IMR-90 (cell line): Measurements from ENCODE around the gene SLC2A6. TPM values are rescaled to one million over a fixed set of nuclear protein-coding genes. Genes with fewer than 3 reads are reported as not detected.

ENCODE experiments used
- ATAC-seq: fragments of 200-7000 bp; cut with Tn5 transposase; 2 replicates; pipeline ENCODE4 v1.9.1; 2020; ENCODE audit warnings: low read depth, mild to moderate bottlenecking, moderate library complexity
- BruUV-seq: library from RNA; stranded (reverse); fragments of 400-500 nt; replicated peaks from 2 replicates; lab custom pipeline; 2021; lab: Mats Ljungman, UMichigan
- CTCF ChIA-PET: fragments of 300-600 bp; formaldehyde crosslinking; extraction: SDS; loops from one replicate; lab custom pipeline; 2021; ENCODE audit warnings: antibody characterized with exemption; lab: Yijun Ruan, JAX
- POLR2A ChIA-PET: fragments of 300-600 bp; sonication (Branson Sonifier 250); formaldehyde crosslinking; loops from one replicate; lab custom pipeline; 2022; ENCODE audit warnings: antibody characterized with exemption; ENCODE audit not compliant: unreplicated experiment; lab: Charles Lee
- DNase-seq: peaks from one replicate; pipeline ENCODE4 v3.0.0; 2013
- H2AFZ ChIP-seq: replicated peaks from 2 replicates; pipeline ENCODE3; 2013; ENCODE audit warnings: low read length, mild to moderate bottlenecking; ENCODE audit not compliant: poor library complexity
- H2AK5ac ChIP-seq: 2 replicates; pipeline ENCODE4 v1.6.1; 2013; ENCODE audit warnings: low read depth, low read length, inconsistent platforms
- H2AK9ac ChIP-seq: replicated peaks from 2 replicates; pipeline ENCODE3; 2013; ENCODE audit warnings: mild to moderate bottlenecking, low read depth, low read length, moderate library complexity; ENCODE audit not compliant: poor library complexity
- H2BK120ac ChIP-seq: 2 replicates; pipeline ENCODE4 v1.6.1; 2013; ENCODE audit warnings: low read depth, low read length, inconsistent platforms
- H2BK15ac ChIP-seq: 3 replicates; pipeline ENCODE4 v1.6.1; 2013; ENCODE audit warnings: low read depth, low read length, inconsistent platforms
- H2BK20ac ChIP-seq: 2 replicates; pipeline ENCODE4 v1.6.1; 2013; ENCODE audit warnings: low read depth, mild to moderate bottlenecking, inconsistent platforms, low read length, moderate library complexity
- H2BK5ac ChIP-seq: 2 replicates; pipeline ENCODE4 v1.6.1; 2013; ENCODE audit warnings: mild to moderate bottlenecking, low read depth, low read length, inconsistent platforms; ENCODE audit not compliant: poor library complexity, severe bottlenecking
- H3K14ac ChIP-seq: replicated peaks from 2 replicates; pipeline ENCODE4 v1.6.1; 2013; ENCODE audit warnings: low read depth, low read length, inconsistent platforms
- H3K18ac ChIP-seq: 2 replicates; pipeline ENCODE4 v1.6.1; 2013; ENCODE audit warnings: low read depth, low read length, control low read depth
- H3K23ac ChIP-seq: 2 replicates; pipeline ENCODE4 v1.6.1; 2013; ENCODE audit warnings: low read depth, low read length, inconsistent platforms
- H3K27ac ChIP-seq: 2 replicates; pipeline ENCODE4 v1.5.1; 2013; ENCODE audit warnings: mild to moderate bottlenecking, control low read depth, low read length; ENCODE audit not compliant: insufficient read depth
- H3K27me3 ChIP-seq: 2 replicates; pipeline ENCODE4 v1.6.1; 2013; ENCODE audit warnings: low read length; ENCODE audit not compliant: control insufficient read depth, insufficient read depth
- H3K36me3 ChIP-seq: 2 replicates; pipeline ENCODE4 v1.6.1; 2013; ENCODE audit warnings: low read length, mixed read lengths; ENCODE audit not compliant: control insufficient read depth, insufficient read depth
- H3K4ac ChIP-seq: 2 replicates; pipeline ENCODE4 v1.6.1; 2013; ENCODE audit warnings: low read depth, low read length, inconsistent platforms
- H3K4me1 ChIP-seq: 2 replicates; pipeline ENCODE4 v1.6.1; 2013; ENCODE audit warnings: low read length, mixed read lengths; ENCODE audit not compliant: control insufficient read depth, insufficient read depth
- H3K4me2 ChIP-seq: 2 replicates; pipeline ENCODE4 v1.6.1; 2013; ENCODE audit warnings: low read depth, mild to moderate bottlenecking, control low read depth, low read length, moderate library complexity
- H3K4me3 ChIP-seq: 2 replicates; pipeline ENCODE4 v1.5.1; 2013; ENCODE audit warnings: low read depth, mild to moderate bottlenecking, control low read depth, low read length, moderate library complexity; ENCODE audit not compliant: insufficient read depth
- H3K56ac ChIP-seq: 2 replicates; pipeline ENCODE4 v1.6.1; 2013; ENCODE audit warnings: low read length, inconsistent platforms; ENCODE audit not compliant: insufficient read depth; ENCODE audit errors: extremely low read depth
- H3K79me1 ChIP-seq, 2 experiments: 2 replicates each; pipeline ENCODE4 v1.6.1; 2013; ENCODE audit warnings: low read length in 2 of 2, inconsistent platforms in 1 of 2, low read depth in 1 of 2
- H3K9ac ChIP-seq: 2 replicates; pipeline ENCODE4 v1.6.1; 2013; ENCODE audit warnings: low read depth, low read length, control low read depth
- H3K9me1 ChIP-seq: 2 replicates; pipeline ENCODE4 v1.6.1; 2013; ENCODE audit warnings: low read length, inconsistent platforms; ENCODE audit not compliant: insufficient read depth
- H3K9me3 ChIP-seq: 2 replicates; pipeline ENCODE4 v1.6.1; 2013; ENCODE audit warnings: low read length; ENCODE audit not compliant: control insufficient read depth, insufficient read depth
- H4K20me1 ChIP-seq: 2 replicates; pipeline ENCODE4 v1.6.1; 2013; ENCODE audit warnings: low read length, inconsistent platforms; ENCODE audit not compliant: insufficient read depth
- H4K5ac ChIP-seq: 2 replicates; pipeline ENCODE4 v1.6.1; 2013; ENCODE audit warnings: mild to moderate bottlenecking, low read depth, low read length, control low read depth
- H4K8ac ChIP-seq, 2 experiments: 2 replicates each; pipeline ENCODE4 v1.6.1; 2013; ENCODE audit warnings: low read depth in 2 of 2, low read length in 2 of 2, control low read depth in 1 of 2, inconsistent platforms in 1 of 2
- H4K91ac ChIP-seq: 2 replicates; pipeline ENCODE4 v1.6.1; 2013; ENCODE audit warnings: low read depth, low read length, inconsistent platforms; ENCODE audit not compliant: insufficient read depth
- CEBPB ChIP-seq: IDR thresholded peaks from 2 replicates; pipeline ENCODE4 v1.6.1; 2012; ENCODE audit warnings: low read depth, low read length, improper control_type of control experiment
- ELK1 ChIP-seq: fragments of 150-350 bp; IDR thresholded peaks from 2 replicates; pipeline ENCODE4 v1.6.1; 2016; ENCODE audit warnings: low read depth, mild to moderate bottlenecking, low read length, moderate library complexity, borderline replicate concordance
- FOS ChIP-seq: fragments of 150-350 bp; IDR thresholded peaks from 2 replicates; pipeline ENCODE4 v1.6.1; 2016; ENCODE audit warnings: low read depth, low read length
- MAFK ChIP-seq: IDR thresholded peaks from 2 replicates; pipeline ENCODE4 v1.6.1; 2012; ENCODE audit warnings: low read depth, low read length, improper control_type of control experiment
- POLR2A ChIP-seq: IDR thresholded peaks from 2 replicates; pipeline ENCODE4 v1.6.1; 2012; ENCODE audit warnings: mild to moderate bottlenecking, low read depth, low read length
- RAD21 ChIP-seq: IDR thresholded peaks from 2 replicates; pipeline ENCODE4 v1.6.1; 2012; ENCODE audit warnings: low read length, improper control_type of control experiment
- SMC3 ChIP-seq: fragments of 150-350 bp; IDR thresholded peaks from 2 replicates; pipeline ENCODE4 v1.6.1; 2016; ENCODE audit warnings: low read depth, mild to moderate bottlenecking, antibody characterized with exemption, low read length, moderate library complexity
- WGBS, 2 experiments: methylation state at CpG; one replicate each; pipeline versions ENCODE4 v1.1.5 to v1.1.7; 2013; ENCODE audit warnings: missing lambda C conversion rate in 2 of 2; ENCODE audit not compliant: insufficient read length in 1 of 2; ENCODE audit errors: extremely low coverage in 2 of 2; 5-methylcytosine and 5-hydroxymethylcytosine counted together
- dilution Hi-C: fragments of 300-500 bp; cut with HindIII; formaldehyde crosslinking; loops from one replicate; pipeline ENCODE4 v1.14.3; 2018; ENCODE audit warnings: low sequenced_read_pairs; ENCODE audit not compliant: unreplicated experiment
- in situ Hi-C: fragments of 300-500 bp; cut with MboI; formaldehyde crosslinking; loops from 3 replicates; pipeline ENCODE4 v1.14.3; 2019; ENCODE audit warnings: low sequenced_read_pairs, inconsistent platforms, mixed read lengths
- intact Hi-C: fragments of 100-400 bp; cut with micrococcal nuclease; formaldehyde crosslinking; loops from 2 replicates; pipeline ENCODE4 v1.10.0; 2022
- polyA plus RNA-seq, 3 experiments: library from polyadenylated mRNA; depleted of rRNA; stranded (reverse); fragments of >200 nt; gene quantifications; 2 replicates each; pipeline ENCODE4 v1.2.3, GENCODE V29; 2012; ENCODE audit warnings: low replicate concordance in 1 of 3
- total RNA-seq: library from RNA; depleted of rRNA; stranded (reverse); fragments of >200 nt; gene quantifications from 2 replicates; pipeline ENCODE4 v1.2.3, GENCODE V29; 2012
- TF ChIP-seq, protein P1 (sequence below): conservative IDR thresholded peaks from 2 replicates; pipeline ENCODE4 v1.5.1; 2012; ENCODE audit warnings: mild to moderate bottlenecking, low read depth, low read length, improper control_type of control experiment
- TF ChIP-seq, protein P2 (sequence below): fragments of 150-350 bp; IDR thresholded peaks from 2 replicates; pipeline ENCODE4 v1.6.1; 2017; ENCODE audit warnings: mild to moderate bottlenecking, antibody characterized with exemption, low read length, low read depth

The SLC2A6 gene
- total and polyA plus RNA-seq, 2 of the 4 experiments (the other 2 are of a cell fraction): 2.9 to 8.5 TPM

- H3K9me1 ChIP-seq: no peaks in the 10 kb centered on the region
- H2AK9ac ChIP-seq: no peak overlapping the region
- H3K9ac ChIP-seq: no peak overlapping the region
- no peak overlapping the region for H3K4ac ChIP-seq
- no peak overlapping the region for H2BK120ac ChIP-seq
- intact Hi-C loops (no loop called here), in situ Hi-C loops (loop anchor here (25.0 kb wide), 1 partner anchor 439 kb away; the partner anchor contains the start of gene GTF3C5), dilution Hi-C loops (no loop called here)
- peaks cover 0 to 10% of the 10 kb centered on the region in 2 experiments; a peak in 1 of 4 replicates for H3K79me1 ChIP-seq
- no peak overlapping the region for H3K4me2 ChIP-seq
- H3K23ac ChIP-seq: no peak overlapping the region
- H2AK5ac ChIP-seq: no peak overlapping the region
- no peak overlapping the region for H3K27ac ChIP-seq
- peak; percentile 24 for DNase-seq
- H3K4me1 ChIP-seq: peaks cover 3% of the 10 kb centered on the region; the same call in 1 of the 2 replicates
- no peak overlapping the region for H3K18ac ChIP-seq
- H3K27me3 ChIP-seq: no peaks in the 10 kb centered on the region
- no peak overlapping the region for H2BK15ac ChIP-seq
- H3K14ac ChIP-seq: no peak overlapping the region
- no peak overlapping the region for H2BK5ac ChIP-seq
- H4K91ac ChIP-seq: no peak overlapping the region
- BruUV-seq: no TSS peak
- H4K8ac ChIP-seq: no peak overlapping the region
- H2BK20ac ChIP-seq: no peak overlapping the region
- ChIA-PET CTCF (no interaction called here), POLR2A (no interaction called here)
- H3K9me3 ChIP-seq: no peaks in the 10 kb centered on the region
- no peak for ATAC-seq
- TF ChIP-seq, protein P1, sequence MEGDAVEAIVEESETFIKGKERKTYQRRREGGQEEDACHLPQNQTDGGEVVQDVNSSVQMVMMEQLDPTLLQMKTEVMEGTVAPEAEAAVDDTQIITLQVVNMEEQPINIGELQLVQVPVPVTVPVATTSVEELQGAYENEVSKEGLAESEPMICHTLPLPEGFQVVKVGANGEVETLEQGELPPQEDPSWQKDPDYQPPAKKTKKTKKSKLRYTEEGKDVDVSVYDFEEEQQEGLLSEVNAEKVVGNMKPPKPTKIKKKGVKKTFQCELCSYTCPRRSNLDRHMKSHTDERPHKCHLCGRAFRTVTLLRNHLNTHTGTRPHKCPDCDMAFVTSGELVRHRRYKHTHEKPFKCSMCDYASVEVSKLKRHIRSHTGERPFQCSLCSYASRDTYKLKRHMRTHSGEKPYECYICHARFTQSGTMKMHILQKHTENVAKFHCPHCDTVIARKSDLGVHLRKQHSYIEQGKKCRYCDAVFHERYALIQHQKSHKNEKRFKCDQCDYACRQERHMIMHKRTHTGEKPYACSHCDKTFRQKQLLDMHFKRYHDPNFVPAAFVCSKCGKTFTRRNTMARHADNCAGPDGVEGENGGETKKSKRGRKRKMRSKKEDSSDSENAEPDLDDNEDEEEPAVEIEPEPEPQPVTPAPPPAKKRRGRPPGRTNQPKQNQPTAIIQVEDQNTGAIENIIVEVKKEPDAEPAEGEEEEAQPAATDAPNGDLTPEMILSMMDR: no peak
- no peak for TF ChIP-seq RAD21
- no peak for TF ChIP-seq CEBPB
- no peak for TF ChIP-seq MAFK
- TF ChIP-seq, protein P2, sequence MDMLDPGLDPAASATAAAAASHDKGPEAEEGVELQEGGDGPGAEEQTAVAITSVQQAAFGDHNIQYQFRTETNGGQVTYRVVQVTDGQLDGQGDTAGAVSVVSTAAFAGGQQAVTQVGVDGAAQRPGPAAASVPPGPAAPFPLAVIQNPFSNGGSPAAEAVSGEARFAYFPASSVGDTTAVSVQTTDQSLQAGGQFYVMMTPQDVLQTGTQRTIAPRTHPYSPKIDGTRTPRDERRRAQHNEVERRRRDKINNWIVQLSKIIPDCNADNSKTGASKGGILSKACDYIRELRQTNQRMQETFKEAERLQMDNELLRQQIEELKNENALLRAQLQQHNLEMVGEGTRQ: no peak
- no peak for TF ChIP-seq POLR2A
- TF ChIP-seq FOS: no peak
- TF ChIP-seq SMC3: no peak
- TF ChIP-seq ELK1: no peak
- H3K4me3 ChIP-seq: no peak overlapping the region
- H4K20me1 ChIP-seq: no peaks in the 10 kb centered on the region
- peaks cover 1% of the 10 kb centered on the region; the same call in 1 of the 2 replicates for H3K36me3 ChIP-seq
- peak overlapping the region; percentile 51 for H2AFZ ChIP-seq
- WGBS, 2 experiments: 86% methylated on average over 7 of the region's 27 CpGs; no CpG with 5 or more reads in 1 of the 2 experiments
- no peak overlapping the region for H3K56ac ChIP-seq
- no peak overlapping the region for H4K5ac ChIP-seq
These were observed 2.6 kb downstream of the SLC2A6 start for GRCh38 chr9:133476036-133476931.
